ENCODE measurements around the gene FAM209B.
A peak's percentile ranks its signal among the peaks of the same experiment; 100 is the strongest.
"Not testable (repeated sequence)": the region's sequence is repeated elsewhere in the genome, so short reads cannot be mapped to it uniquely, and the experiment has no call there.

Gene FAM209B

GRCh38 chr20:56532946-56533345 is at the start of gene FAM209B:
Gene FAM209B, plus strand, starts transcription at chr20:56533246. Its CDS starts 96 bp downstream, at chr20:56533342.
- DNase-seq; H3K36me3 Mint-ChIP-seq (ENCODE audit: low read depth); H3K4me3 Mint-ChIP-seq; H3K4me1 Mint-ChIP-seq; ATAC-seq; H3K9me3 Mint-ChIP-seq; H3K27me3 Mint-ChIP-seq; H3K27ac Mint-ChIP-seq: not testable (repeated sequence)

- H3K4me3 Mint-ChIP-seq: peak overlapping the region; percentile 40
- H3K9me3 Mint-ChIP-seq: no peaks in the 10 kb centered on the region
- DNase-seq (no peak), ATAC-seq (no peak)
- H3K27me3 Mint-ChIP-seq: no peaks in the 10 kb centered on the region
- H3K36me3 Mint-ChIP-seq (ENCODE audit: low read depth): peaks cover 70% of the 10 kb centered on the region
- peaks cover 21% of the 10 kb centered on the region for H3K4me1 Mint-ChIP-seq
- H3K27ac Mint-ChIP-seq: peak overlapping the region; percentile 55
Measured at GRCh38 chr20:56483970-56484369, 49.1 kb upstream of the FAM209B start.

GRCh38 chr20:56487216-56487615 is 45.8 kb upstream of the FAM209B start:
- H3K27me3 Mint-ChIP-seq: no peaks in the 10 kb centered on the region
- H3K36me3 Mint-ChIP-seq (ENCODE audit: low read depth): peaks cover 57% of the 10 kb centered on the region
- DNase-seq (no peak), ATAC-seq (no peak)
- no peak overlapping the region for H3K4me3 Mint-ChIP-seq
- H3K9me3 Mint-ChIP-seq: no peaks in the 10 kb centered on the region
- peaks cover 21% of the 10 kb centered on the region for H3K4me1 Mint-ChIP-seq
- no peak overlapping the region for H3K27ac Mint-ChIP-seq

- Mint-ChIP-seq H3K27ac (no peak overlapping the region), H3K27me3 (no peaks in the 10 kb centered on the region), H3K4me1 (peaks cover 11% of the 10 kb centered on the region), H3K36me3 (ENCODE audit: low read depth) (peaks cover 50% of the 10 kb centered on the region), H3K9me3 (no peaks in the 10 kb centered on the region), H3K4me3 (no peak overlapping the region)
- DNase-seq: no peak
- no peak for ATAC-seq
Measured at GRCh38 chr20:56488566-56488965, 44.5 kb upstream of the FAM209B start.

GRCh38 chr20:56501116-56501515 is 31.9 kb upstream of the FAM209B start:
- Mint-ChIP-seq H3K4me3 (no peak overlapping the region), H3K36me3 (ENCODE audit: low read depth) (peaks cover 25% of the 10 kb centered on the region), H3K27me3 (no peaks in the 10 kb centered on the region), H3K4me1 (no peaks in the 10 kb centered on the region), H3K9me3 (peaks cover 3% of the 10 kb centered on the region), H3K27ac (no peak overlapping the region)
- ATAC-seq: no peak
- no peak for DNase-seq

- no peaks in the 10 kb centered on the region for H3K4me1 Mint-ChIP-seq
- H3K4me3 Mint-ChIP-seq: no peak overlapping the region
- ATAC-seq: no peak
- H3K27ac Mint-ChIP-seq: no peak overlapping the region
- peaks cover 8% of the 10 kb centered on the region for H3K36me3 Mint-ChIP-seq (ENCODE audit: low read depth)
- no peaks in the 10 kb centered on the region for H3K27me3 Mint-ChIP-seq
- no peak for DNase-seq
- H3K9me3 Mint-ChIP-seq: no peaks in the 10 kb centered on the region
Measured at GRCh38 chr20:56503916-56504315, 29.1 kb upstream of the FAM209B start.

GRCh38 chr20:56504373-56505005 is 28.6 kb upstream of the FAM209B start:
- ATAC-seq (no peak), DNase-seq (peak; percentile 19)
- no peaks in the 10 kb centered on the region for H3K4me1 Mint-ChIP-seq
- peaks cover 8% of the 10 kb centered on the region for H3K36me3 Mint-ChIP-seq (ENCODE audit: low read depth)
- H3K4me3 Mint-ChIP-seq: no peak overlapping the region
- no peaks in the 10 kb centered on the region for H3K27me3 Mint-ChIP-seq
- no peak overlapping the region for H3K27ac Mint-ChIP-seq
- no peaks in the 10 kb centered on the region for H3K9me3 Mint-ChIP-seq

GRCh38 chr20:56506103-56506502 is 26.9 kb upstream of the FAM209B start:
- Mint-ChIP-seq H3K9me3 (no peaks in the 10 kb centered on the region), H3K27ac (no peak overlapping the region)

GRCh38 chr20:56511926-56512325 is 21.1 kb upstream of the FAM209B start:
- no peak for ATAC-seq
- no peak overlapping the region for H3K4me3 Mint-ChIP-seq
- DNase-seq: no peak
- H3K27me3 Mint-ChIP-seq: no peaks in the 10 kb centered on the region
- no peaks in the 10 kb centered on the region for H3K9me3 Mint-ChIP-seq
- no peak overlapping the region for H3K27ac Mint-ChIP-seq
- H3K36me3 Mint-ChIP-seq (ENCODE audit: low read depth): peaks cover 24% of the 10 kb centered on the region
- H3K4me1 Mint-ChIP-seq: no peaks in the 10 kb centered on the region

More at GRCh38 chr20:56506103-56506502, 26.9 kb upstream of the FAM209B start:
- Mint-ChIP-seq H3K4me3 (no peak overlapping the region), H3K36me3 (ENCODE audit: low read depth) (peaks cover 8% of the 10 kb centered on the region), H3K27me3 (no peaks in the 10 kb centered on the region), H3K4me1 (no peaks in the 10 kb centered on the region)
- no peak for DNase-seq
- no peak for ATAC-seq

GRCh38 chr20:56513161-56514150 is 19.6 kb upstream of the FAM209B start:
- ATAC-seq (no peak), DNase-seq (no peak)
- no peaks in the 10 kb centered on the region for H3K4me1 Mint-ChIP-seq
- H3K9me3 Mint-ChIP-seq: peaks cover 1% of the 10 kb centered on the region
- H3K4me3 Mint-ChIP-seq: no peak overlapping the region
- H3K36me3 Mint-ChIP-seq (ENCODE audit: low read depth): peaks cover 39% of the 10 kb centered on the region
- H3K27me3 Mint-ChIP-seq: no peaks in the 10 kb centered on the region
- H3K27ac Mint-ChIP-seq: no peak overlapping the region

- no peak for ATAC-seq
- no peak for DNase-seq
- H3K9me3 Mint-ChIP-seq: peaks cover 22% of the 10 kb centered on the region
- no peak overlapping the region for H3K27ac Mint-ChIP-seq
- no peaks in the 10 kb centered on the region for H3K4me1 Mint-ChIP-seq
- H3K27me3 Mint-ChIP-seq: no peaks in the 10 kb centered on the region
- H3K36me3 Mint-ChIP-seq (ENCODE audit: low read depth): peaks cover 71% of the 10 kb centered on the region
- H3K4me3 Mint-ChIP-seq: no peak overlapping the region
Measured at GRCh38 chr20:56516631-56517030, 16.4 kb upstream of the FAM209B start.

- H3K9me3 Mint-ChIP-seq: peaks cover 26% of the 10 kb centered on the region
- H3K4me3 Mint-ChIP-seq: no peak overlapping the region
- DNase-seq: no peak
- H3K27me3 Mint-ChIP-seq: no peaks in the 10 kb centered on the region
- ATAC-seq: no peak
- H3K4me1 Mint-ChIP-seq: no peaks in the 10 kb centered on the region
- peaks cover 74% of the 10 kb centered on the region for H3K36me3 Mint-ChIP-seq (ENCODE audit: low read depth)
- no peak overlapping the region for H3K27ac Mint-ChIP-seq
Measured at GRCh38 chr20:56517211-56517610, 15.8 kb upstream of the FAM209B start.

- peaks cover 26% of the 10 kb centered on the region for H3K9me3 Mint-ChIP-seq
- H3K27me3 Mint-ChIP-seq: no peaks in the 10 kb centered on the region
- ATAC-seq (no peak), DNase-seq (no peak)
- H3K4me1 Mint-ChIP-seq: no peaks in the 10 kb centered on the region
- peaks cover 74% of the 10 kb centered on the region for H3K36me3 Mint-ChIP-seq (ENCODE audit: low read depth)
- H3K27ac Mint-ChIP-seq: no peak overlapping the region
- no peak overlapping the region for H3K4me3 Mint-ChIP-seq
Measured at GRCh38 chr20:56517641-56518040, 15.4 kb upstream of the FAM209B start.

GRCh38 chr20:56518126-56518525 is 14.9 kb upstream of the FAM209B start:
- Mint-ChIP-seq H3K4me1 (no peaks in the 10 kb centered on the region), H3K27me3 (no peaks in the 10 kb centered on the region), H3K27ac (no peak overlapping the region), H3K4me3 (no peak overlapping the region), H3K9me3 (peaks cover 26% of the 10 kb centered on the region), H3K36me3 (ENCODE audit: low read depth) (peaks cover 72% of the 10 kb centered on the region)
- ATAC-seq: no peak
- DNase-seq: no peak

Data from activated naive CD8-positive, alpha-beta T cell treated with anti-CD3 and anti-CD28 coated beads, Interleukin-2, amount 50 U/mL, for 24 hours (primary cell).